Naive thymus-derived CD8-positive, alpha-beta T cell (primary cell): ENCODE measurements around the gene HOXA9. TPM values are rescaled to one million over a fixed set of nuclear protein-coding genes. Genes with fewer than 3 reads are reported as not detected.

Experiments
- microRNA-seq: library from miRNA; unstranded; fragments of <30 nt; microRNA quantifications from one replicate; pipeline ENCODE4 v1.2.0, GENCODE V29; 2022; ENCODE audit warnings: borderline microRNAs expressed
- polyA plus RNA-seq, 3 donors: library from polyadenylated mRNA; unstranded; fragments of 300-500 nt; fragmentation: Illumina TruSeq; gene quantifications; one replicate each; pipeline ENCODE4 v1.2.3, GENCODE V29; 2021
- total RNA-seq, 8 experiments: library from RNA in 2 of 8; stranded (reverse) in 2 of 8; gene quantifications; one replicate each; pipeline ENCODE4 v1.2.3 and lab custom pipeline; 2021 to 2026

Gene HOXA9
- total and polyA plus RNA-seq, 5 experiments from 2014 or later, result 0.16 TPM; not detected in 4

Small RNA genes lying within 50 kb of the gene (microRNA-seq; reads per million reads assigned to microRNA genes)
- gene MIR196B, result 1.4 reads per million

Other genes with a start within 250 kb of the HOXA9 start
- under 1 TPM; 0.44 to 0.68 TPM for gene HOXA1, start 69.5 kb downstream of the HOXA9 start, total RNA-seq
- under 1 TPM in 2 of 3 donors, not detected in 1; 0.15 to 0.38 TPM for gene HOXA1, start 69.5 kb downstream of the HOXA9 start, polyA plus RNA-seq
- not detected for gene HOXA2, start 62.9 kb downstream of the HOXA9 start, total RNA-seq
- not detected for gene HOXA2, start 62.9 kb downstream of the HOXA9 start, polyA plus RNA-seq
- gene HOXA4, start 34.8 kb downstream of the HOXA9 start, total RNA-seq, result under 1 TPM in 1 of 2 experiments, not detected in 1; 0.31 TPM
- gene HOXA4, start 34.8 kb downstream of the HOXA9 start, polyA plus RNA-seq, result under 1 TPM in 2 of 3 donors, not detected in 1; 0.22 to 0.38 TPM
- not detected for gene HOXA5, start 21.9 kb downstream of the HOXA9 start, total RNA-seq
- not detected for gene HOXA5, start 21.9 kb downstream of the HOXA9 start, polyA plus RNA-seq
- gene HOXA6, start 17.8 kb downstream of the HOXA9 start, total RNA-seq, result not detected
- not detected for gene HOXA6, start 17.8 kb downstream of the HOXA9 start, polyA plus RNA-seq
- gene HOXA3, start 13.0 kb downstream of the HOXA9 start, total RNA-seq, result not detected
- gene HOXA3, start 13.0 kb downstream of the HOXA9 start, polyA plus RNA-seq, result not detected
- gene HOXA7, start 8.9 kb downstream of the HOXA9 start, total RNA-seq, result not detected
- gene HOXA7, start 8.9 kb downstream of the HOXA9 start, polyA plus RNA-seq, result not detected
- gene HOXA10, start 8.8 kb upstream of the HOXA9 start, total RNA-seq, result not detected
- gene HOXA10, start 8.8 kb upstream of the HOXA9 start, polyA plus RNA-seq, result under 1 TPM in 1 of 3 donors, not detected in 2; 0.19 TPM
- gene HOXA11, start 19.7 kb upstream of the HOXA9 start, total RNA-seq, result not detected
- gene HOXA11, start 19.7 kb upstream of the HOXA9 start, polyA plus RNA-seq, result not detected
- gene HOXA13, start 34.6 kb upstream of the HOXA9 start, total RNA-seq, result not detected
- gene HOXA13, start 34.6 kb upstream of the HOXA9 start, polyA plus RNA-seq, result not detected
- gene EVX1, start 77.3 kb upstream of the HOXA9 start, total RNA-seq, result not detected
- not detected for gene EVX1, start 77.3 kb upstream of the HOXA9 start, polyA plus RNA-seq